Kidney epithelial cell (primary cell): ENCODE measurements around the gene HDGFL2. TPM values are rescaled to one million over a fixed set of nuclear protein-coding genes. Genes with fewer than 3 reads are reported as not detected.

Source experiments
- DNase-seq: peaks from one replicate; pipeline ENCODE4 v3.0.0-alpha.2; 2010; ENCODE audit warnings: low read depth
- H3K27me3 ChIP-seq: 2 replicates; pipeline ENCODE4 v1.6.0; 2011; ENCODE audit warnings: low read length; ENCODE audit not compliant: control insufficient read depth, insufficient read depth
- H3K36me3 ChIP-seq: 2 replicates; pipeline ENCODE4 v1.5.1; 2011; ENCODE audit warnings: low read length; ENCODE audit not compliant: control insufficient read depth, insufficient read depth
- H3K4me3 ChIP-seq: 2 replicates; pipeline ENCODE4 v1.5.1; 2011; ENCODE audit warnings: low read depth, mild to moderate bottlenecking, control low read depth, low read length
- total RNA-seq: library from RNA; depleted of rRNA; stranded (reverse); fragments of >200 nt; gene quantifications from 2 replicates; pipeline ENCODE4 v1.2.3, GENCODE V29; 2015
- TF ChIP-seq, protein P1 (sequence below): IDR thresholded peaks from 2 replicates; pipeline ENCODE4 v1.5.1; 2011; ENCODE audit warnings: mild to moderate bottlenecking, moderate library complexity, low read length, control low read depth, inconsistent platforms; ENCODE audit not compliant: insufficient read depth, poor library complexity, severe bottlenecking

Gene HDGFL2
- total RNA-seq, 1 donor from 2014 or later, result 82.0 TPM

DNA sequence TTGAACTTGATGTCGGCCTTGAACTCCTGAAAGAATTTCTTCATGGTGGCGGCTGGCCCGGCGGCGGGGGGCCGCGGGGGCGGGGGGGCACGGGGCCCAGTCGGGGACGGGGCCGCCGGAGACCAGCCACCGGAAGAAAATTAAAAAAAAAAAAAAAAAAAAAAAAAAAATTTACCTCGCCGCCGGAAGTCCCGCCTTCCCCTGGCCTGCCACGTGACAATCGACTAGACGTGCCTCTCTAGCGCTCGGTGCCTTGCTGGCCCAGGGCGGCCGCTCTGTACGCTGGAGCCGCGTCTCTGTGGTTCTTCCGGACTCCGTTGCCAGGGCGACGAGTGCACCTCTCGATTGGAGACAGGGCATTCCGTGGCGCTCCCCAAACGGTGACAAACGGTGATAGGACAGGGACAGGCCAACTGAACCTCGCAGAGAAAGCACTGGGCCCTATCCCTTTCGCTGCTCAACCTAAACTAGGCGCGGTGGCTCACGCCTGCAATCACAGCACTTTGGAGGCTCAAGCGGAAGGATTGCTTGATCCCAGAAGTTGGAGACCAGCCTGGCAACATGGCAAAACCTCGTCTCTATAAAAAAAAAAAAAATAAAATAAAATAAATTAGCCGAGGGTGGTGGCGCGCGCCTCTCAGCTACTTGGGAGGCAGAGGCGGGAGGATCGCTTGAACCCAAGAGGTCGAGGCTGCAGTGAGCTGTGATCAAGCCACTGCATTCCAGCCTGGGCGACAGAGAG is 14.3 kb upstream of the HDGFL2 start, which contains the start of gene UBXN6:
Gene UBXN6, minus strand, starts transcription at position 141 of the 742 bp plus-strand sequence. Its CDS starts 97 bp downstream, at position 44.
- Histone ChIP-seq H3K27me3 (no peaks in the 10 kb centered on the region), H3K4me3 (peak within 1 kb of the TSS; percentile 65), H3K36me3 (no peaks in the 10 kb centered on the region)
- TF ChIP-seq, protein P1, sequence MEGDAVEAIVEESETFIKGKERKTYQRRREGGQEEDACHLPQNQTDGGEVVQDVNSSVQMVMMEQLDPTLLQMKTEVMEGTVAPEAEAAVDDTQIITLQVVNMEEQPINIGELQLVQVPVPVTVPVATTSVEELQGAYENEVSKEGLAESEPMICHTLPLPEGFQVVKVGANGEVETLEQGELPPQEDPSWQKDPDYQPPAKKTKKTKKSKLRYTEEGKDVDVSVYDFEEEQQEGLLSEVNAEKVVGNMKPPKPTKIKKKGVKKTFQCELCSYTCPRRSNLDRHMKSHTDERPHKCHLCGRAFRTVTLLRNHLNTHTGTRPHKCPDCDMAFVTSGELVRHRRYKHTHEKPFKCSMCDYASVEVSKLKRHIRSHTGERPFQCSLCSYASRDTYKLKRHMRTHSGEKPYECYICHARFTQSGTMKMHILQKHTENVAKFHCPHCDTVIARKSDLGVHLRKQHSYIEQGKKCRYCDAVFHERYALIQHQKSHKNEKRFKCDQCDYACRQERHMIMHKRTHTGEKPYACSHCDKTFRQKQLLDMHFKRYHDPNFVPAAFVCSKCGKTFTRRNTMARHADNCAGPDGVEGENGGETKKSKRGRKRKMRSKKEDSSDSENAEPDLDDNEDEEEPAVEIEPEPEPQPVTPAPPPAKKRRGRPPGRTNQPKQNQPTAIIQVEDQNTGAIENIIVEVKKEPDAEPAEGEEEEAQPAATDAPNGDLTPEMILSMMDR, result no peak
- DNase-seq, result peak; percentile 94

DNA sequence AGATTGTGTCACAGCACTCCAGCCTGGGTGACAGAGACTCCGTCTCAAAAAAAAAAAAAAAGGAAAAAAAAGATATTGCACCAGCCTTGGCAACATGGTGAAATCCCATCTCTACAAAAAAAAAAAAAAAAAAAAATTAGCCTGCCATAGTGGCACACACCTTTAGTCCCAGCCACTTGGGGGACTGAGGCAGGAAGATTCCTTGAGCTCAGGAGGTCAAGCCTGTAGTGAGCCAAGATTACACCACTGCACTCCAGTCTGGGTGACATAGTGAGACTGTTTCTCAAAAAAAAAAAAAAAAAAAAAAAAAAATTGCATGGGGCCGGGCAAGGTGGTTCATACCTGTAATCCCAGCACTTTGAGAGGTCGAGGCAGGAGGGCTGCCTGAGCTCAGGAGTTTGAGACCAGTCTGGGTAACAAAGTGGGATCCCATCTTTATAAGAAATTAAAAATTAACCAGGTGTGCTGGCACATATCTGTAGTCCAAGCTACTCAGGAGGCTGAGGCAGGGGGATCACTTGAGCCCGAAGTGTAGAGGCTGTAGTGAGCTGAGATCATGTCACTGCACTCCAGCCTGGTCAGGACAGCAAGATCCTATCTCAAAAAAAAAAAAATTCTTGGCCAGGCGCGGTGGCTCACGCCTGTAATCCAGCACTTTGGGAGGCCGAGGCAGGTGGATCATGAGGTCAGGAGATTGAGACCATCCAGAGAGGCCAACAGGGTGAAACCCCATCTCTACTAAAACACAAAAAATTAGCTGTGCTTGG is 7.1 kb upstream of the HDGFL2 start:
- Histone ChIP-seq H3K36me3 (no peaks in the 10 kb centered on the region), H3K4me3 (no peak overlapping the region), H3K27me3 (no peaks in the 10 kb centered on the region)
- TF ChIP-seq, protein P1, result no peak
- no peak for DNase-seq

GRCh38 chr19:4467835-4468234 is 4.3 kb upstream of the HDGFL2 start:
- no peak overlapping the region for H3K4me3 ChIP-seq
- DNase-seq, result no peak
- no peaks in the 10 kb centered on the region for H3K27me3 ChIP-seq
- no peaks in the 10 kb centered on the region for H3K36me3 ChIP-seq
- TF ChIP-seq, protein P1, result no peak

DNA sequence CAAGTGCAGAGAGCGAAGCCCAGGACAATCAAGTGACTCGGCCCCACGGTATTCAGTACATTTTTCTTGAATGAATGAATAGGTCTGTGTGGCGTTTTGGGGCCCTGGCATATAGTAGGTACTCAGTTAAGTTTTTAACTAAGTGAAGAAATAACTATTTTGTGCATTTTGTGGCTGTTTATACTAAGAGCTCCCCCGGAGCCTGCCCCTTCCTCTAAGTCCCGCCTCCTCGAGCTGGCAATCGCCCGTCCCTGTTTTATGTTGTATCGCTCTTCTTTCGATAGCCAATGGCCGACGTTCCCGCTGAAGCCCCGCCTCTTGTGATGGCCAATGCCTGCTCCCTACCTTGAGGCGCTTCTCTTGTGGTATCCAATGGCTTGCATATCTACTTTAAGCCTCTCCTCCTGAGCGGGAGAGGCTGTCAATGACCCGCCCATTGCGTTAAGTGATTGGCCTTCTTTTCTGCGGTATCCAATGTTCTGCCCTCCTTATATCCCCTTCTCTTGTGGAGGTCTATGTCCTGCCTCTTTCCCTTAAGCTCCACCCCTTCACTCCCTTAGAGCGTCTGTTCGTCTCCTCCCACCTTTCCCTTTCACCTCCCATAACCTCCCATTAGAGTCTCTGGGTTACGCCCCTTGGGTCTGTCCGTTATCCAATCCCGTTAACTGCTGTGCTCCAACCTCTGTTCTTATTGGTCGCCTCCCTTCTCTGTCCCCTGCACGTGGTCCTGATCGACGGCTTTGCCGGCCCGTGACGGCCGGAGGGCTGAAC is 509 bp upstream of the HDGFL2 start:
- peak overlapping the region; percentile 68 for H3K4me3 ChIP-seq
- TF ChIP-seq, protein P1, result no peak
- no peaks in the 10 kb centered on the region for H3K27me3 ChIP-seq
- H3K36me3 ChIP-seq, result no peaks in the 10 kb centered on the region
- DNase-seq, result peak; percentile 100

DNA sequence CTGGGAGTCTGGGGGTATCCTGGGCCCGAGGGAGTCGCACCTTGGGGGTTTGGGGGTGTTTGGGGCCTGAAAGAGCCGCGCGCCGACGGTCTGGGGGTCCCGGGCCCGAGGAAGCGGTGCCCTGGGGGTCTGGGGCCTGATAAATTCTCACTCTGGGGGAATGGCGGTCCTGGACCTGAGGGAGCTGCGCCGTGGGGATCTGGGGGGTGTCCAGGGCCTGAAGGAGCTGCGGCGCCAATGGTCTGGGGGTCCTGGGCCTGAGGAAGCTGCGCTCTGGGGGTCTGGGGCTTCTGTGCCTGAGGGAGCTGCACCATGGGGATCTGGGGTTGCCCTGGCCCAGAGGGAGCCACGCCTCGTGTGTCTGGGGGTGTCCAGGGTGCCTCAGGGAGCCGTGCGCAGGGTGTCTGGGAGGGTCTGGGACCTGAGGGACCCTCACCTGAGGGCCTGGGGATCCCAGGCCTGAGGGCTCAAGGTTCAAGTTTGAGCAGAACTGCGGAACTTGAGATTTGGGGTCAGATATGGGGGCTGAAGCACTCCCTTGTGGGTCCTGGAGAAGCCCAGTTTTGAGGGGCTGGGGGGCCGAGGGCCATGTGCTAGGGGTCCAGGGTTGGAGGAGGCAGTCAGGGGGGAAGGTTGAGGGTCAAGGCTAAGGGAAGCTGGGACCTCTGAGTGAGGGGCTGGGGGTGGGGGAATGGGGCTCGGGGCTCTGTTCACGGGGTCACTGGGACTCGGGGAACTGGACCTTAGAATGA is 1.1 kb downstream of the HDGFL2 start:
- Histone ChIP-seq H3K36me3 (peaks cover 2% of the 10 kb centered on the region), H3K27me3 (no peaks in the 10 kb centered on the region), H3K4me3 (peak overlapping the region; percentile 71)
- TF ChIP-seq, protein P1, result no peak
- no peak for DNase-seq
